Activated CD4-positive, alpha-beta memory T cell treated with anti-CD3 and anti-CD28 coated beads for 36 hours (primary cell): ENCODE results near the gene LYPLA2. TPM values are rescaled to one million over a fixed set of nuclear protein-coding genes. Genes with fewer than 3 reads are reported as not detected.

Experiments used
- CTCF ChIA-PET: fragments of 350-600 bp; sonication (Branson Sonifier 250); formaldehyde crosslinking; loops from one replicate; lab custom pipeline; 2021; ENCODE audit warnings: antibody characterized with exemption, inconsistent platforms; lab: Charles Lee
- POLR2A ChIA-PET: fragments of 350-600 bp; sonication (Branson Sonifier 250); formaldehyde crosslinking; loops from one replicate; lab custom pipeline; 2021; ENCODE audit warnings: antibody characterized with exemption; lab: Charles Lee
- DNase-seq: peaks from one replicate; pipeline ENCODE4 v3.0.0-alpha.2; 2020
- H3K27ac Mint-ChIP-seq: one replicate; pipeline ENCODE4 v1.8.0; 2021; ENCODE audit warnings: mixed read lengths
- H3K27me3 Mint-ChIP-seq: one replicate; pipeline ENCODE4 v1.8.0; 2021; ENCODE audit warnings: mixed read lengths
- H3K36me3 Mint-ChIP-seq: one replicate; pipeline ENCODE4 v1.8.0; 2021; ENCODE audit warnings: mixed read lengths
- H3K4me1 Mint-ChIP-seq: one replicate; pipeline ENCODE4 v1.8.0; 2021; ENCODE audit warnings: low read depth, mixed read lengths
- H3K4me3 Mint-ChIP-seq: one replicate; pipeline ENCODE4 v1.8.0; 2021; ENCODE audit warnings: mild to moderate bottlenecking, mixed read lengths
- H3K9me3 Mint-ChIP-seq: one replicate; pipeline ENCODE4 v1.8.0; 2021; ENCODE audit warnings: mixed read lengths
- intact Hi-C: fragments of 100-400 bp; cut with micrococcal nuclease; formaldehyde crosslinking; loops from one replicate; pipeline ENCODE4 v1.15.1; 2023
- total RNA-seq, 2 experiments: library from RNA; stranded (reverse); gene quantifications; one replicate each; pipeline ENCODE4 v1.2.3, GENCODE V29; 2021

Gene LYPLA2
- total RNA-seq, 2 experiments from 2014 or later, result 70.5 to 71.1 TPM

DNA sequence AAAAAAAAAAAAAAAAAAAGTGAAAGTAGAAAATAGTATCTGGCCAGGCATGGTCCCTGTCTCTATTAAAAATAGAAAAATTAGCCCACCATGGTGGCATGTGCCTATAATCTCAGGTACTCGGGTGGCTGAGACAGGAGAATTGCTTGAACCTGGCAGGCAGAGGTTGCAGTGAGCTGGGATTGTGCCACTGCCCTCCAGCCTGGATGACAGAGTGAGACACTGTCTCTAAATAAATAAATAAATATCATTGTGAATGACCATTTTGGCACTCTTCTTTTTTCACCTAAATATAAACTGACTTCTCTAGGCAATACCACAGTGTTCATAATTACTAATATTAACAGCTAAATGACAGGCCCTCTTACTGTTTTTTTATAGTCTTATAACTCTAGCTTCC, 33.1 kb upstream of the LYPLA2 start:
- CTCF ChIA-PET, result interaction anchor here (1.2 to 1.6 kb wide), 2 partner anchors 13 to 14 kb away, joined by 3 to 6 read pairs; no protein-coding TSS in a partner anchor
- no peak overlapping the region for H3K4me3 Mint-ChIP-seq
- no peak for DNase-seq
- no peaks in the 10 kb centered on the region for H3K9me3 Mint-ChIP-seq
- POLR2A ChIA-PET, result no interaction called here
- no peaks in the 10 kb centered on the region for H3K4me1 Mint-ChIP-seq
- peaks cover 45% of the 10 kb centered on the region for H3K36me3 Mint-ChIP-seq
- intact Hi-C loops, result no loop called here
- H3K27me3 Mint-ChIP-seq, result no peaks in the 10 kb centered on the region
- H3K27ac Mint-ChIP-seq, result no peak overlapping the region

DNA sequence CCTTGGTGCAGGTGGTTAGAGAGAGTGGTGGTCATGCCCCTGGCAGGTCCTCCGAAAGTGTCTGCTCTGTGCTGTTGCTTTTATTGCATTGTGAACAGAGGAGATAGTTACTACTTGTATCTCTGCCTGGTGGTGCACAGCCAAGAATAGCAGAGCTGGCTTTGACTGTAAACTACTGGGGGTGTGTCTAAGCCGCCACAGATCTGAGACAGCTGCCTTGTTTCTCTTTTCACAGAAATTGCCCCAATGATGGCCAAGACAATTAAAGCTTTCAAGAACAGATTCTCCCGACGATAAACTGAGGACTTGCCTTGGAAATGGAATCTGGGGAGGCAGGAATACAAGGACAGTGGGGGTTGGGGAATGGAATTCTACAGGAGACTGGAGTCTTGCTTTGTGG, 31.7 kb upstream of the LYPLA2 start:
- Mint-ChIP-seq H3K9me3 (no peaks in the 10 kb centered on the region), H3K36me3 (peaks cover 37% of the 10 kb centered on the region), H3K4me3 (no peak overlapping the region), H3K27ac (peak overlapping the region; percentile 5), H3K4me1 (no peaks in the 10 kb centered on the region), H3K27me3 (no peaks in the 10 kb centered on the region)
- POLR2A ChIA-PET, result no interaction called here
- CTCF ChIA-PET, result interaction anchor here (1.6 kb wide), 1 partner anchor 12 kb away, joined by 6 read pairs; no protein-coding TSS in a partner anchor
- intact Hi-C loops, result no loop called here
- no peak for DNase-seq

DNA sequence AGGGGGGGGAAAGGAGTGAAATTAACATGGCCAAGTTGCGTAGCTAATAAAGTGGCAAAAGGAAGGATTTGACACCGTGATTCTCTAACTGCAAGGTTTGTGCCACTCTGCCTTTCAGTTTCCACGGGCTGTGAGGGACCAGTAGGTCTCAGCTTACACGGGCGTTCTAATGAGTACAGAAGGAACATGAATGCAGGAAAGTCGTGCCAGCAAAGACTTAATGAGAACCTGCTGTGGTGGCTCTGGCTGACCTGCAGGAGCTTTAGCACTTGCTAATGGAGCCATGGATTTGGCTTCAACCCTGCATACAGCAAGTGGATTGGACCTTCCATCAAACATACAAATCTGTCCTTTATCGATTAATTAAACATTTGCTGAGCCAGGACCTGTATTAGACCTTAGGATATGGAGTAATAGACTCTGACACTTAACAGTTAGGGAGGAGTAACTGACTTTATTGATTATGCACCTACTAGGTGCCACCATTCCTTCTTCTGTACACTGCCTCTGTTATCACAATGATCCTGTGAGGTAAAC, 27.8 kb upstream of the LYPLA2 start:
- H3K27me3 Mint-ChIP-seq, result no peaks in the 10 kb centered on the region

DNA sequence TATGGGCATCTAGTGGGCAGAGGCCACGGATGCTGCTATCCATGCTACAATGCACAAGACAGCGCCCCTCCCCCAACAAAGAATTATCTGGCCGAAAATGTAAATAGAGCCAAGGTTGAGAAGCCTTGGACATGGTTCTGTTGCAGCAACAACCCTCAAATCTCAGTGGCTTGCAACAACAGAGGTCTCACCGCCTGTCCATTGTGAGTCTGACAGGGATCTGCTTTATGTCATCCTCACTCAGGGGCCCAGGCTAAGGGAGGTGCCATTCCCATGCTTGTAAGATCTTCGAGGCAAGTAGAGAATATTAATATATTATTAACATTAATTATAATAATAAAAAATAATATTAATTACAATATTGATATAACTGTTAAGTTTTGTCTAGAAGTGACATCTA, 22.2 kb upstream of the LYPLA2 start:
- Mint-ChIP-seq H3K4me3 (no peak overlapping the region), H3K27me3 (no peaks in the 10 kb centered on the region), H3K4me1 (peaks cover 2% of the 10 kb centered on the region), H3K9me3 (no peaks in the 10 kb centered on the region), H3K36me3 (peaks cover 7% of the 10 kb centered on the region), H3K27ac (no peak overlapping the region)
- intact Hi-C loops, result no loop called here
- ChIA-PET POLR2A (no interaction called here), CTCF (interaction anchor here (0.6 kb wide), 1 partner anchor 155 kb away, joined by 4 read pairs; no protein-coding TSS in a partner anchor)
- no peak for DNase-seq

More for the DNA sequence above, 27.8 kb upstream of the LYPLA2 start:
- Mint-ChIP-seq H3K36me3 (peaks cover 27% of the 10 kb centered on the region), H3K9me3 (no peaks in the 10 kb centered on the region), H3K27ac (no peak overlapping the region), H3K4me3 (no peak overlapping the region), H3K4me1 (no peaks in the 10 kb centered on the region)
- intact Hi-C loops, result no loop called here
- POLR2A ChIA-PET, result interaction anchor here (0.7 kb wide), 1 partner anchor 9 kb away, joined by 3 read pairs; no protein-coding TSS in a partner anchor
- no peak for DNase-seq
- CTCF ChIA-PET, result interaction anchor here (1.3 kb wide), 1 partner anchor 9 kb away, joined by 5 read pairs; no protein-coding TSS in a partner anchor

DNA sequence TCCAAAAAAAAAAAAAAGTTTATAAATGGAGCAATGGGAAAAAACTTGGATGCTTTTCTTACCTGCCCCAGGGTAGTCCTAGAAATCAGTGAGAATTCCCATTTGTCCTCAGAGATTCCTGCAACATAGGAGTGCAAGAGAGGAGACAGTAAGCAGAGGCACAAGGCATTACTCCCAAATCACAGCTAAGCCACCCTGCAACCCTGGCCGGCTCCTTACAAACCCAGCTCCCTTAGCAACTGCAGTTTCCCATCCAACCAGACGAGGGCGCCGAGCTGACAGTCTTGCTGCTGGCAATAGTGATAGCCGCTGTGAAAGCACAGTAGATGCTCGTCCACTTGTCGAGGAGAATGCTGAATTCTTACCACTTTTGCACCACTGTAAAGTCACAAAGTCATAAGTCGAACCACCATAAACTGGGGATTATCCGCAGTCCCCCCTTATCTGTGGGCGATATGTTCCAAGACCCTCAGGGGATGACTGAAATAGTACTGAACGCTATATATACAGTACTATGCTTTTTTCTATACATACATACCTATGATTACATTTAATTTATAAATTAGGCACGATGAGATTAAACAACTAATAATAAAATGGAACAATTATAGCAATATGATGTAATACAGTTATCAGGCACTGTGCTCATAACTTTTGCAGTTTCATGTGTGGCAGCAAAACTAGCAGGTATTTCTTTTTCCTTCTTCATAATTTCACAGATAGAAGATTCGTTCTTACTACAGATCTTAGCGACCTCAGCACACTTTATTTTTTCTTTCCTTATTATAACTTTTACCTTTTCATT, 18.7 kb upstream of the LYPLA2 start:
- ChIA-PET CTCF (interaction anchor here (0.5 to 3.7 kb wide), 55 partner anchors 8 to 423 kb away, joined by 3 to 42 read pairs (median 4); partner anchors contain the start of genes ELOA, FUCA1, GALE and HMGCL), POLR2A (interaction anchor here (0.5 to 0.8 kb wide), 2 partner anchors 9 to 67 kb away, joined by 3 read pairs; no protein-coding TSS in a partner anchor)
- Mint-ChIP-seq H3K4me3 (no peak overlapping the region), H3K9me3 (no peaks in the 10 kb centered on the region), H3K36me3 (peaks cover 4% of the 10 kb centered on the region), H3K4me1 (peaks cover 22% of the 10 kb centered on the region), H3K27ac (no peak overlapping the region), H3K27me3 (no peaks in the 10 kb centered on the region)
- DNase-seq, result peak; percentile 91
- intact Hi-C loops, result loop anchor here (1.0 kb wide), 1 partner anchor 96 kb away; the partner anchor contains the start of gene FUCA1

DNA sequence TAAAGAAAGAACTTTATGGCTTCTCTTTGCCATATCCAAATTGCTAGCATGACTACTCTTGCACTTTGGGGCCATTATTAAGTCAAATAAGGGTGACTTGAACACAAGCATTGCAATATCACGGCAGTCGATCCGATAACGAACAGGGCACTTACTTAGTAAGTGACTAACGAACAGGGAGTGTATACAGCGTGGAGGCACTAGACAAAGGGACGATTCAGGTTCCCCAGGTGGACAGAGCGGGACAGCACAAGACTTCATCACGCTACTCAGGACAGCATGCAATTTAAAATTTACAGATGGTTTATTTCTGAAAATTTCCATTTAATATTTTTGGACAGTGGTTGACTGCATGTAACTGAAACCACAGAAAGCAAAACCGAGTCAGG, 18.1 kb upstream of the LYPLA2 start:
- no peak for DNase-seq
- intact Hi-C loops, result loop anchor here (1.0 kb wide), 1 partner anchor 95 kb away; the partner anchor contains the start of gene FUCA1
- CTCF ChIA-PET, result no interaction called here
- H3K9me3 Mint-ChIP-seq, result no peaks in the 10 kb centered on the region
- H3K27ac Mint-ChIP-seq, result no peak overlapping the region
- peaks cover 4% of the 10 kb centered on the region for H3K36me3 Mint-ChIP-seq
- peaks cover 26% of the 10 kb centered on the region for H3K4me1 Mint-ChIP-seq
- H3K4me3 Mint-ChIP-seq, result no peak overlapping the region
- no peaks in the 10 kb centered on the region for H3K27me3 Mint-ChIP-seq
- POLR2A ChIA-PET, result no interaction called here

GRCh38 chr1:23774174-23774880, 16.6 kb upstream of the LYPLA2 start:
- Mint-ChIP-seq H3K4me1 (peaks cover 30% of the 10 kb centered on the region), H3K9me3 (no peaks in the 10 kb centered on the region), H3K27ac (no peak overlapping the region), H3K4me3 (no peak overlapping the region), H3K36me3 (peaks cover 1% of the 10 kb centered on the region), H3K27me3 (no peaks in the 10 kb centered on the region)
- ChIA-PET POLR2A (no interaction called here), CTCF (interaction anchor here (0.6 to 2.6 kb wide), 5 partner anchors 17 to 36 kb away, joined by 3 to 13 read pairs (median 3); no protein-coding TSS in a partner anchor)
- intact Hi-C loops, result no loop called here
- DNase-seq, result no peak

- no peak overlapping the region for H3K4me3 Mint-ChIP-seq
- no peaks in the 10 kb centered on the region for H3K27me3 Mint-ChIP-seq
- intact Hi-C loops, result no loop called here
- POLR2A ChIA-PET, result interaction anchor here (0.6 to 2.0 kb wide), 2 partner anchors 25 to 85 kb away, joined by 3 to 6 read pairs; partner anchors contain the start of gene RPL11
- no peak overlapping the region for H3K27ac Mint-ChIP-seq
- CTCF ChIA-PET, result interaction anchor here (1.1 to 2.6 kb wide), 6 partner anchors 12 to 142 kb away, joined by 3 to 13 read pairs (median 3); no protein-coding TSS in a partner anchor
- peaks cover 41% of the 10 kb centered on the region for H3K4me1 Mint-ChIP-seq
- no peaks in the 10 kb centered on the region for H3K9me3 Mint-ChIP-seq
- H3K36me3 Mint-ChIP-seq, result peaks cover 5% of the 10 kb centered on the region
- no peak for DNase-seq
These were observed 14.7 kb upstream of the LYPLA2 start for GRCh38 chr1:23776217-23776616.

DNA sequence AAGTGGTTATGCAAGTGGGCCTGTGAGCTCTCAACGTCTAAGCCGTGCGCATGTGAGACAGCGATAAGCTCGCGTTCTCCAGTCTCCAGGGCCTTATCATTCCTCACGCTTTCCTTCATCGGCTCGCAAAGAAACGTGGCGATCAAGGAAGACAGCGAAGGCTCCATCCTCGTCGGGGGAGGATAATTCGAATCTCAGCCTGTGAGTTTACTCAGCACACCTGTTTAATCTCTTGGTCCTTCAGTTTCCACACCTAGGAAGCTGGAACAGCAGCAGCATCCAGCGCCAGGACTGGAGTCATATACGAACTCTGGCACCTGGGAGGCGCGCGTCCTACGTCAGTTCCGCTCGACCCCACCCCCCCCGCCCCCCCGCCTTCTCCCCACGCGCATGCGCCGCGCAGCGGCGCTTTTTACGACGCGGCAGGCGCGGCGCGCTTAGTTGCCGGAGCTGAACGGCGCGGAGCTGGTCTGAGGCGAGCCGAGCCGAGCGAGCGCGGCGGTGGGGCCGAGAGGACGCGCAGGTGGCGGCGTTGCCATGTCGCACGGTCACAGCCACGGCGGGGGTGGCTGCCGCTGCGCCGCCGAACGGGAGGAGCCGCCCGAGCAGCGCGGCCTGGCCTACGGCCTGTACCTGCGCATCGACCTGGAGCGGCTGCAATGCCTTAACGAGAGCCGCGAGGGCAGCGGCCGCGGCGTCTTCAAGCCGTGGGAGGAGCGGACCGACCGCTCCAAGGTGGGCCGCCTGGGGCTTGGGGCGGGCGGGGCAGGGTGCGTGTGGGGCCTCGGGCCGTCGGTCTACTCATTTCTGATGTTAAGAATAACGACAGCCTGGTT, 12.7 kb upstream of the LYPLA2 start, which contains the start of gene PITHD1:
Gene PITHD1 (plus strand): TSS at position 440 of the 836 bp plus-strand sequence. CDS start 98 bp downstream, at position 538.
- Mint-ChIP-seq H3K9me3 (no peaks in the 10 kb centered on the region), H3K27me3 (no peaks in the 10 kb centered on the region), H3K27ac (peak within 1 kb of the TSS; percentile 85), H3K4me1 (peaks cover 44% of the 10 kb centered on the region), H3K4me3 (peak within 1 kb of the TSS; percentile 92), H3K36me3 (peaks cover 7% of the 10 kb centered on the region)
- peak; percentile 87 for DNase-seq
- ChIA-PET CTCF (interaction anchor here (0.9 to 1.8 kb wide), 6 partner anchors 10 to 143 kb away, joined by 3 to 6 read pairs (median 3); partner anchors contain the start of gene RPL11), POLR2A (interaction anchor here (0.6 to 4.3 kb wide), 10 partner anchors 10 to 183 kb away, joined by 3 to 40 read pairs (median 4); partner anchors contain the start of genes ELOA, LYPLA2 and RPL11)
- intact Hi-C loops, result loop anchor here (1.0 kb wide), 2 partner anchors 13 to 22 kb away; partner anchors contain the start of genes GALE and LYPLA2

DNA sequence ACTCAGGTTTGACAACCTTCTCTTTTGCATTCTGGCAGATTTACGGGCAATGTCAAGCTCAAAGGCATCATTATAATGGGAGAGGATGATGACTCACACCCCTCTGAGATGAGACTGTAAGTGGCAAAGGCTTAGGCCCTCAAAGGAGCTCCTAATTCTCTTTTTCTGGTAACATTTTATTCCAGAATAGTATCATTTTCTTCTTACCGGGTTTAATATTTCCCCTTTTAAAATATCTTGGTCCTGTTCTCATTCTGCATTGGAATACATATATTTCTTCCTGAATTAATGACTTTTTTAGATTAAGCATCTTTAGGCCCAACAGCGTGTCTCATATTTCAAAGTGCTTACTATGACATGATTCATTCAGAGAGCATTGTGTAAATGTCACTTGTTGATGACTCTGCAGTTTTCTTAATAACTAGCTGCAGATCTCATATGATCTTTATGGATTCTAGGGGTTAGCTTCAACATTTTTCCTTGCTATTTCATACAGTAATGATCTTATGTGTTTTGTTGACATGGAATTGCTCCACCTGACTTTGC, 11.0 kb upstream of the LYPLA2 start:
- Mint-ChIP-seq H3K9me3 (no peaks in the 10 kb centered on the region), H3K4me3 (peak overlapping the region; percentile 92), H3K27me3 (no peaks in the 10 kb centered on the region), H3K27ac (peak overlapping the region; percentile 80), H3K36me3 (peaks cover 13% of the 10 kb centered on the region), H3K4me1 (peaks cover 33% of the 10 kb centered on the region)
- intact Hi-C loops, result no loop called here
- CTCF ChIA-PET, result interaction anchor here (1.0 to 2.4 kb wide), 7 partner anchors 8 to 283 kb away, joined by 3 to 17 read pairs (median 4); partner anchors contain the start of gene FUCA1
- POLR2A ChIA-PET, result interaction anchor here (0.7 to 4.3 kb wide), 7 partner anchors 11 to 296 kb away, joined by 3 to 40 read pairs (median 3); partner anchors contain the start of genes ASAP3, ELOA, GALE and HMGCL
- no peak for DNase-seq
